GM18517 (cell line): ENCODE results near the gene SLC6A1.

Source experiments
- ATAC-seq: cut with Tn5 transposase; IDR thresholded peaks from one replicate; pipeline ENCODE4 v1.9.1; 2021; ENCODE audit warnings: mild to moderate bottlenecking, moderate library complexity; ENCODE audit not compliant: unreplicated experiment

Gene SLC6A1

DNA sequence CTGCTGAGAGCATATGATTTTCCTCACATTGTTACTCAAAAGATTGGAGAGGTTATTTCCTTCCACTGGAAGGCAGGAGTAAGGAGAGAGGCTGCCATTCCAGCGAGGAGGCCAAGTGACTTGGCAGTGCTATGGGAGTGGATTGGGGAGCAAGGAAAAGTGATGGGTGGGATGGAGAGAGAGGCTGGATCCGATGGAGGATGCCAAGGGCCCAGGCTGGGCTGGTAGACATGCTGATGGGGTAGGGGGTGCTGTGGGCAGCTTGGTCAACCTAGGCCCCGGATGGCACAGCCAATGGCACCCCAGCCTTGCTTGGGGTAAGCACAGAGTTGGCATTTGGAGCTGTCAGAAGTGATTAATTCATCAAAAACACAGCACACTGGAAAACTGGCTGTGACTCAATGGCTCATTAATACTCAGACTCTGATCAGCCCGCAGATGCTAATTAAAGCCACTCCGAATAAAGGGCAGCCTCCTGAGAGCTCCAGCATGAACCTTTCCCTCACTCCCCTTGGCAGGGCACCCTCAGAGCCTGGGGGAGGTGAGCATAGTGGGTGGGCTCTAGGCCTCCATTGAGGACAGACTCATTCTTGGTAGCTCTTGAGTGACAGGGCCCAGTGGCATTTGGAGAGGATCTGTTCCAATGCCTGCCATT lies 22.1 kb upstream of the SLC6A1 start:
- ATAC-seq = no peak

DNA sequence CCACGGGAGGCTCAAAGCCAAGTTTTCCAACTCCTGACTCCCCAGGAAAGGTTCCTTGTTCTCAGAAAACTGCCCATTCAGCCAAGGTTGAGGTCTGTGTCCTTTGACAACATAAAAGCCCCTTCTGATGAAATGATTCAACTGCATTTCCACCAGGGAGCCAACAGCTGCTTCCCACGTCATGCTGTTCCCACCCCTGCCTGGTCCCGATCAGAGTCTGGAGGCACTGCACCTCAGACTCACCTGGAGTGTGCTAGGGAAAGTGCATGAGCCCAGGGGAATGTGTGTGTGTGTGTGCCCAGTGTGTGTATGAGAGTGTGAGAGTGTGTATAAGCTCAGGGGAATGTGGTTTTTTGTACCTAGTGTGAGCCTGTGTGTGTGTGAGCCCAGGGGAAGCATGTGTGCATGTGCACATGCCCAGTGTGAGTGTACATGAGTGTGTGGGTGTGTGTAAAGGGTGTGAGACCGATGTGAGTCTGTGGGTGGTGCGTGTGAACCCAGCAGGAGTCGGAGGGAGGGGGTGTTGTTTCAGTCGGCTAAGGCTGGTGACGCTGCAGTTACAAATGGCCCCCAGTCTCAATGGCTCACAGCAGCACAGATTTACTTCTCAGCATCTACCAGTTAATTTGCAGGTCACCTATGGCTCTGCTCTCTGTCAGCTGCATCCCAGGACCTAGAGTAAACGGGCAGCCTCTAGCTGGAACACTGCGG lies 20.3 kb upstream of the SLC6A1 start:
- no peak for ATAC-seq

DNA sequence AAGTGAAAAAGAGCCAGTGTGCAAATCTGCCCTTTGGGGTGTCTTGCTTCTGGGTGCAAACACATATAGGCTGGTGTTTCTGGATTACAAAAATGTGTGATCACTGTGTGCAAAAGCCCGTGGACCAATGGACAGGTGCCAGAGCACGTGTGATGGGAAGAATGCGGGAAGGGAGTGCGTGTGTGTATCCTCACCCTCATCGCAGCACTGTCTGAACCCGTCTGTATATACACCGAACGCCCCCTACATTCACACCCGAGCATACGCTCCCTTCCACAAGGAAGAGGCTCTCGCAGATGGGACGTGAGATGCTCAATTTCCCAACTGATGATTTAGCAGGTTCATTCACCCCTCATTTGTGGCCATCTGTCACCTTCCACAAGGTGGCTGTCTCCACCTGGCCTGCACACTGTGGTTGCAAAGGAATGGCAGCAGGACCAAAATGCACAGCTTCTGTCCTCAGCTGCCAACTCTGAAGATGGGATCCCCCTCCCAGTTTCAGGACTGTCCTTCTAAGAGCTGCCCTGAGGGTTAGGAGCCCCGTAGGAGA lies 19.4 kb upstream of the SLC6A1 start:
- no peak for ATAC-seq

DNA sequence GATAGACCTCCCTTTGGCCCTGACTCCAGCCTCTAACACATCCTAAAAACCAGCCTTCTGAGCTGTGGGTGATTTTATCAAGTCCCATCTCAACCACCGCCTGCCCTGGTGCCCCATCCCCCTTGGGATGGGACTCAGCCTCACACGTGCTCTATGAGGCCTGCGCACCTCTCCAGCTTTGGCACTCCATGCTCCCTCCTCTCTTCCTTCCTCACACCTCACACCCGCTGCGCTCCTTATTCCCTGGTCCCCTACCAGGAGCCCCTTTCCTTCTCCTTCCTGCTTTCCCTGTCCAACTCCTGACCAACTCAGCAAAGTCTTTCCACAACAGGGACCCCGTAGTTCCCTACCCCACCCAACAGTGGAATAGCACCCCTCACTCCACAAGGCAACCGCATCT lies 18.4 kb upstream of the SLC6A1 start:
- ATAC-seq = no peak

DNA sequence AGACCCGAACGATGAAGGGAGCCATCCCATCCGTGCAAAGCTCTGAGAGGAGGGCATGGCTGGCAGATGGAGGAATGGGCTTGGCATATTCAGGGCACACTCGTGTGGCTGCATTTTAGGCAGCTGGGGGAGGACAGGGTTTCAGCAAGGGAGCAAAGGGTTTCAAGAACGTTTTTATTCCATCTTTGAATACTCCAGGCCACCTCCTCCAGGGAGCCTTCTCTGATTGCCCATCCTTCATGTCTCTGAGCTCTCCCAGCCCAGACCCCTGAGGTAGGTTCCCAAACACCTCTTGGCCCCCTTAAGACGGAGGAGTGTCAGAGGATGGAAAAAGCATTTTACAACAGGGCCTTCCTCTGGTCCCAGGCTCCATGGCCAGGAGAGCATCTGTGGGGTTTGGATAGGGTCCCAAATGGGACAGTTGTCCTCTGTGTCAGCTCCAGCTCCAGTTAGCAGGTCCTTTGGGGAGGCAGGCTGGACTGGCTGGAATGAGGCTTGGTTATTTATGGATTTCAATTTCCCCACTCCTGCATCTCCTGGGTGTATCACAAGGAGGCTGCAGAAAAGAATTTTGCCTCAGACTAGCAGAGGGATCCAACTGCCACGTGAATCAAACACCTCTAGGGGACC lies 17.7 kb upstream of the SLC6A1 start:
- no peak for ATAC-seq

DNA sequence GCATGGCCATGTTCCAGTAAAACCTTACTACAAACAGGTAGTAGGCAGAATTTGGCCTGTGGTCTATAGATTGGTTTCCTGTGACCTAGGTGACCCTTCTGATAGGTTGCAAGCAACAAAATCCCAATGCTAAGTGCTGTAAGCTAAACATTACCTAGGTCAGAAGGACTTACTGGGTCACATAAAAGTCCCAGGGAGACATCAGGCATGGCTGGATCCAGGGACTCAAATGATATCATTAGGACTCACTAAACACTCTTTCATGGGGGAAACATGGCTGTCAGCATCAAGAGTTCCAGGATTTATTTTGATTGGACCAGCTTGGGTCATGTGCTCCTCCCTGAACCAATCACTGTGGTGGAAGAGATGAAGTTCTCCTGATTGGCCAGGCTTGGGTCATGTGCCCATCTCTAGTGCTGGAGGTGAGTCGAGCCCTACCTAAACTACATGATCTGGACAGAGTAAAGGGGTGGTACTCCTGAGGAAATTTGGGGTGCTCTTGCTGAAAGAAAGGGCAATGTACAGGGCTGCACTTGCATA lies 16.8 kb upstream of the SLC6A1 start:
- ATAC-seq = no peak

DNA sequence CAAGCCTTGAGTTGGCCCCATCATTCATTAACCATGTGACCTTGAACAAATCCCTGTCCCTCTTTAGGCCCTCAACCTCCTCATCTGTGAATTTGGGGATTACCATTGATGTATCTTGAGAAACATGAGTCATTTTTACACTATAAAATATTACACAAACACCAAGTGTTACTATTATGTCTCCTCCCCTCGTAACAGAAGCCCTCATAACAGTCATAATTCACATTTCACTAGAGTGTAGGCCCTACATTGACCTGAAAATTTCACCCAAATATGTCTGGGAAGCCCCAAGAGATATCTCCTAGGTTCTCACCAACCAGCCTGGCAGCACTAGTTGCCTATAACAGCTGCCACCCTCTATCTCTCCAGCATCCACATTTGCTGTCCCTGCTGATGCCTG lies 15.8 kb upstream of the SLC6A1 start:
- no peak for ATAC-seq

DNA sequence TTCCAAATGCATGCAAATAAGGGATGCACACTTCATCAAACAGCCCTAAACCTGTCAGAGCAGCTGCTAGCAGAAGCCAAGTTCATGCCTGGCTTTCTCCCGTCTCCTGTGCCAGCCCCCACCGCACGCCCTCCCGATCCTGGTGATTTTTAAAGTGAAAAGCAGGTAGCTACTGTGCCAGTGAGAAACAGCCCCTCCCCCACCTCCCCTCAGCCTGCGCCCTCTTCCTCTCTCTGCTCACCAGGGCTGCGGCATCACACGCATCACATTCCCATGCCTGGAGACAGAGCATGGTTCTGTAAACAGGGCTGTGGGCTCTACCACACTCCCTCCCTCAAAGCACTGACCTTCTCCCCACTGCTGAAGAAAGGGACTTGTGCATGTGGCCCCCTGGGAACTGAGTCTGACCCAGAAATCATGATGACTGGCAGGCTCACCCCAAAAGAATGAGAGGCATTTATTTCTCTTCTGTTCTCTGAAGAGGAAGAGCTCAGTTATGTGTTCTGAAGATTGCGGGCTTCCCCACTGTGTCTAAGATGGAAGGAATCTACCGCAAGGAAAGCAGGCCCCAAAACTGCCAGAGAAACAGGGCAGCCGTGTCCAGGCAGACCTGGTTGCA lies 14.5 kb upstream of the SLC6A1 start:
- no peak for ATAC-seq

DNA sequence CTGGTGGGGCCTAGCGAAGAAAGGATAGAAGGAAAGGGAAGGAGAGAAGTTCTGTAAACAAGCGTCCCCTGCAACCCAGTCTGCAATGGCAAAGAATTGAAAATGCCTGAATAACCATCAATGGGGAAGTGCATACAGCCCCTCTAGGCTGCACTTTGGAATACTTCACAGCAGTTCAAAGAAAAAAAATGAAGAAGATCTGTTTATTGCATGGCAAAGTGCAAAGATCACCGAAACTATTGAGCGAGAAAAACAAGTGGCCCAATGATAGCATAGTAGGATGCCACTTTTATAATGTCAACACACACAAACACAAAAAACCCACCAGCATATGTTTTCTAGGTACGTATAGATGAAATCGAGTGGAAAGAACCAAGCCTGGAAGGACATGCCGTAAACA lies 13.6 kb upstream of the SLC6A1 start:
- ATAC-seq = no peak

DNA sequence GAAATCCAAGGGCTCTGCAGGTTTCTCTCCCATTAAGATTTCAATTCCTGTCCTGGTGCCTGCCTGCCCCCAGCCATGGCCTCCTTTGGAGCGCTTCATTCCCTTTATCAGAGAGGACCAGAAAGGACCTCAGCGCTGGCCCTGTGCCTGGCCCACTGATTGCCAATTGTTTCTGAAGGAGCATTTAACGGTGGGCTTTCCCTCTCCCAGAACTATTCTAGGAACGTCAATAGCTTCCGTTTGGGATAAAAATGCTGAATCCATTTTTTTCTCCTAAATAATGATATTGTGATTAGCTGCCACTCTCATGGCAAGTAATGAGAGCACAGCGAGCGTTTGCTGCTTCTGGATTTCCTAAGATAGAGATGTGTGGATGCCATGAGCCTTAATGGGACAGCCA lies 12.2 kb upstream of the SLC6A1 start:
- ATAC-seq = no peak

DNA sequence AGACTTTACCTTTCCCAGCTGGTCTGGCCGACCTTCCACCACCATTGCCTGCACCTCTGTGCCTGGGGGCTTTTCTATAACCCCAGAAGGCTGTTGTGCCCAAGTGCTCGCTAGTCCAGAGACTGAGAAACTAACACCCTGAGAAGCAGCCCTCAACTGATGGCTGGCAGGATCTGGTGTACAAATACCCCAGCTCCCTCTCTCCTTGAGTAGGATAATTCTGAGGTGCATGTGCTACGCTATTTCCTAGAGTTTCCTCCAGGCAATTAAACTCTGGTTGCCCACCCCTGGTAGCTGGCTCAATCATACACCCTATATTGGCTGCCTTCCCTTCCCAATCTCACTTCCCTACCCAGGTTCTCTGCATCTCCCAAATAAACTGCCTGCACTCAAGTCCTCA lies 11.5 kb upstream of the SLC6A1 start:
- ATAC-seq = no peak

DNA sequence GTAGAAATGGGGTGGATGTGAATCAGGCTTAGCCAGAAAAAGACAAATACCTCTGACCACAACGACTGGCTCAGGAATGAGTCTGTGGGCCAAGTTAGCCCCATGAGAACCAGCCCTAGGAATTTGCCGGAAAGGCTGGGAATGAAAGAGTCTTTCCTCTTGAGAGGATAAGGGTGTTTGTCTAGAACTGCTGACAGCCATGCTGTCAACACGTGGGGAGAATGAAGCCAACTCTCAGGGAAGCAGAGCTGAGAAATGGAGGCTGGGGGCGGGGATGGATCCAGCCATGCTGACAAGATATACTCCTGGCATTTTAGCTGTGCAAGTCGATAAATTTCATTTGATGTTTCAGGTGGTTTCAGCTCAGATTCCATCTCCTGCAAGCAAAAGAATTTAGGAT lies 10.6 kb upstream of the SLC6A1 start:
- no peak for ATAC-seq

DNA sequence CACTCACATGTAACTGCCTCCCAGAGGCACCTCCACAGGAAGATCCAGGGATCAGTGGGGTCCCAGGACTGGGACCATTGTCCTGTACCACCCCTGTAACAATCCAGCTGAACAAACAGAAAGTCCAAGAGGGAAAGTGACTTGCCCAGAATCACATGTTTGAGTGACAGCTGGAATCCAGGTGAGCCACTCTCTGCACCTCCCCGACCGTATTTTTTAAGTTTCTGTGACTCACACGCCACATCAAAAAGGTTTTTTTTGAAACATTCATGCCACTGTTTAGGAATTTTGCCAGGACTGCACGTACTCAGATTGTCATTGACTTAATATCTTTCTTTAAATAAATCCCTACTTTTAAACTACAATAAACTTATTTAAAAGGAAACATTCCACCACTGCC lies 9.8 kb upstream of the SLC6A1 start:
- no peak for ATAC-seq

DNA sequence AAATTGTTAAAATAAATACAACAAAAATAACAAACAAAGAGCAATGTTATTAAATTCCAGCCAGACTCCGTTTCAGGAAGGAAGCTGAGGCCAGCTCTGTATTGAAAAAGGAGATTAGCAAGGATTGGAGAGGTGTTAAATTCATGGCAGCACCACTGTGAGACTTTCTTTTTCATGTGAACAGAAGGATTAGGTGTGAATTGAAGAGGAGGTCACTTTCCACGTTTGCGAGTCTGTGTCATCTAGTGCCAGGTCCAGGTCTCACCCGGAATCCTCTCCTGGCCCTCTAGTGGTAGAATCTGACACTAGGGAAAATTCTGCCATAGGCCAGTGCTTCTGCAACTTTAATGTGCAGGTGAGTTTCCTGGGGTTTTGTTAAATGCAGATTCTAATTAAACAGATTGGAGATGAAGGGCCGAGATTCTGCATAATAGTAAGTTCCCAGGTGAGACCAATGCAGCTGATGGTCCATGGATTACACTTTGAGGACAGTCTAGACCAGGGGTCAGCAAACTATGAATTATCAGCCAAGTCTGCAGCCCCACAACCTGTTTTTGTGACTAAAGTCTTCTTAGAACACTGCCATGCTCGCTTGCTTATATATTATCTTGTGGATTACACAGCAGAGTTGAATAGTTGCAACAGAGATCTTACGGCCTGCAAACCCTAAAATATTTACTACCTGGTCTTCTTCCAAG lies 9.2 kb upstream of the SLC6A1 start:
- no peak for ATAC-seq

DNA sequence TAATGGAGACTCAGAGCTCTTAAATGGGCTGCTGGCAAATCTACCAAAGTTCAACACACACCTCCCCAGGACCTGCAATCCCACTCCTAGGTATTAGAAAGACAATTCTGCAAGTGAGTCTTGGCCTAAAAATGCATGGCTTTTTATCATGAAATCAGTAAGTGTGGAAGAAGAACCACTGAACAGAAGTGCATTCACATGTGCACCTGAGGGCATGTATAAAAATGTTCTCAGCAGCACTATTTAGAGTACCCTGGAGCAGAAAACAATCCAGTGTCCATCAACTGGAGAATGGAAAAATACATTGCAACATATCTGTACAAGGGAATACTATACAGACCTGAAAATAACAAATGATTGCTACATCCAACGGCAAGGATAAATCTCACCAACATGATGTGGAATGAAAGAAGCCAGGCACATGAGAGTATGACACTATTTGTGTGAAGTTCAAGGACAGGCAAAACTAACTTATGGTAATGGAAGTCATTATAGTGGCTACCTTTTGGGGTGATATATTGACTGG lies 8.1 kb upstream of the SLC6A1 start:
- ATAC-seq = no peak

DNA sequence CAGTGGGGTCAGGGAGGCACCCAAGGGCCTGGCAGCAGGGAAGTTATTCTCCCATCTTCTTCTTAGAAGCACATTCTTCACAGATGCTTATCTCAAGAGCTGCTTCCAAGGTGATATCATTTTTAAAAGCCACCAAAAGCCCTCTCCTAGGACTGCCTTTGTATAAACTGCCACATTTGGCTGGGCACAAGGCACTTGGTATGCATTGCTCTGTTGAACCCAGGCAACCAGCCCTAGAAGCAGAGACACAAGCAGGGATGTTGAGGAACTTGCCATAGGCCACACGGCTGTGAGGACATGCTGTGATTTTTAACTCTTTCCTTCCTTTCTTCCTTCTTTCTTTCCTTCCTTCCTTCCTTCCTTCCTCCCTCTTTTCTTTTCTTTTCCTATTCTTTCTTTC lies 7.4 kb upstream of the SLC6A1 start:
- ATAC-seq = no peak

DNA sequence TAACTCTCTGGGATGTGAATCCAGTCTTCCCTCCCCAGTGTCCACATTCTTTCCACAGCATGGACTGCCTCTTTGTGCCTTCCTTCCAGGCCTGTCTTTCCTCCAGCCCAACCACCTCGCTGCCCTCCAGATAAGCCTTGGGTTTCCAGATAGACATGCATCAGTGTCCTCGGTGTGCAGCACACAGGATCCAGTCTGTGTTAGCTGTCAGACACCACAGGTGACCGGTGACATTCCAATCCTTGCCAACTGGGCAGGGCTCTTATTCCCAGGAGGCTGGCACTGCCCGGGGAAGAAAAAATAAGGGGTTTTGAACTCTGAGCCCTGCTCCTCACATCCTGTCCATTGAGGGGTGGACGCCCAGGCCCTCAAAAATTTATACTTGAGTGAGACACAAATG lies 6.0 kb upstream of the SLC6A1 start:
- ATAC-seq = no peak

DNA sequence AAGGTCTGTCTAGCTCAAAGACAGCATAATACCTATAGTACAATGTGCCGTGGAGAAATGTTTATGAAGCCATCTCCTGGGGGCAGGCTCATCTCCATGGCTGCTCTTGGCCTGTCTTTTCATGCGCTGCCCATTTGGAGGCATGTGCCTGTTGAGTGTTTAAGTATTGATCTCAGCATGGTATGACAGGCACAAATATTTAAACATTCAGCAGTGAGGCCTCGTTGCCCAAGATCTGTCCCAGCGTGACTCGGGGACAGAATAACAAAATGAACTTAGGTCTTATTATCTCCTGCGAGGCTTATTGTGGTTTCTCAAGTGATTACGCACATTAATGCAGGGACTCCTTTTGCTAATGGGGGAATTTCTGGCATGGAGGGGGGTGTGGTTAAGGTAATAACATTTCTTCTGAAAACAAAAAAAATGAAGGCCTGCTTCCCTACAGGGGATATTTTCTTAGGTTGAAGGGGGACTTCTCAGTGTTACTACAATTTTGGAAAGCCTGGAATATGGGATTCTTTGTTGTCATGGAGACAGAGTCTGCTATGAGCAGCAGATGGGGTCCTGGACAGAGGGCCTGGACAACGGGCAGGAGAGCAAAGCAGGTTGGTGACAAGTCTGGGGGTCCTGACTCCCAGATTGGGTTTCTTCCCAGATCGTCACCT lies 4.4 kb upstream of the SLC6A1 start:
- no peak for ATAC-seq

DNA sequence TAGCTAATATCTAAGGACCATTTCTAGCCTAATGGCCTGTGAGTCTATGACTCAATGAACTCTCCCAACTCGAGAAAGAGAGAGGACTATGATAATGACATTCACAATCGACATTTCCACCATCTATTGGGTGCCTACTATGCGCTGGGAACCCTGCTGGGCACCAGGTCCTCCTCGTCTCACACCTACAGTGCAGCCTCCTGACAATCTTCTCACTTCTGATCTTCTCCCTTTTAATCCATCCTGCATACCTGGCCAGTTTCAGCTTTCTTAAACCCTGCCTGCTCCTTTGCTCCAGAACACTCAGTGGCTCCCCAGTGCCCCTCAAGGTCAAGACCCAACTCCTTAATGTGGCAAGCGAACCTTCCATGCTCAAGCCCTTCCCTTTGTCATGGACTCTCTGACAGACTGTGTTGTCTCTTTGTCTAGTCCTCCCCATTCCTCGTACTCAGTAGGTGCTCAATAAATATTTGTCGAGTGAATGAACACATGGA lies 3.5 kb upstream of the SLC6A1 start:
- ATAC-seq = no peak
